DOHH2 (cell line): Measurements from ENCODE around the gene HLCS.

Experiments used
- H3F3A ChIP-seq: fragments of 200-600 bp; sonication (generic), shearing (Covaris generic); 2 replicates; pipeline ENCODE4 v1.6.0; 2016; ENCODE audit warnings: antibody characterized with exemption, mild to moderate bottlenecking; ENCODE audit not compliant: control insufficient read depth, insufficient read depth
- H3K27ac ChIP-seq: fragments of 200-600 bp; sonication (generic); 2 replicates; pipeline ENCODE4 v1.5.1; 2014; ENCODE audit warnings: low read depth, mild to moderate bottlenecking, low read length, moderate library complexity
- H3K27me3 ChIP-seq: fragments of 200-600 bp; sonication (generic); 2 replicates; pipeline ENCODE4 v1.6.1; 2014; ENCODE audit warnings: mild to moderate bottlenecking, low read length, mixed read lengths; ENCODE audit not compliant: control insufficient read depth
- H3K36me3 ChIP-seq: fragments of 200-600 bp; sonication (generic); 2 replicates; pipeline ENCODE4 v1.6.1; 2014; ENCODE audit warnings: mild to moderate bottlenecking, low read length, moderate library complexity, mixed read lengths; ENCODE audit not compliant: control insufficient read depth
- H3K4me1 ChIP-seq: fragments of 200-600 bp; sonication (generic); 2 replicates; pipeline ENCODE4 v1.6.1; 2014; ENCODE audit warnings: mild to moderate bottlenecking, low read length, mixed read lengths; ENCODE audit not compliant: control insufficient read depth
- H3K4me2 ChIP-seq: fragments of 200-600 bp; sonication (generic); 2 replicates; pipeline ENCODE4 v1.6.0; 2014; ENCODE audit warnings: mild to moderate bottlenecking, low read length, moderate library complexity
- H3K4me3 ChIP-seq: fragments of 200-600 bp; sonication (generic); 2 replicates; pipeline ENCODE4 v1.5.1; 2014; ENCODE audit warnings: mild to moderate bottlenecking, low read length, mixed read lengths
- H3K79me2 ChIP-seq: fragments of 200-600 bp; sonication (generic); 2 replicates; pipeline ENCODE4 v1.6.1; 2014; ENCODE audit warnings: mild to moderate bottlenecking, low read length, mixed read lengths; ENCODE audit not compliant: control insufficient read depth
- H3K9me2 ChIP-seq: fragments of 200-600 bp; sonication (generic); replicated peaks from 2 replicates; pipeline ENCODE4 v1.6.1; 2014; ENCODE audit warnings: mild to moderate bottlenecking, low read length, mixed read lengths; ENCODE audit not compliant: control insufficient read depth
- H3K9me3 ChIP-seq: fragments of 200-600 bp; sonication (generic); 2 replicates; pipeline ENCODE4 v1.6.1; 2014; ENCODE audit warnings: antibody characterized with exemption, low read length, mixed read lengths; ENCODE audit not compliant: control insufficient read depth, insufficient read depth
- H4K20me1 ChIP-seq: fragments of 200-600 bp; sonication (generic); 2 replicates; pipeline ENCODE4 v1.6.0; 2014; ENCODE audit warnings: low read depth, mild to moderate bottlenecking, antibody characterized with exemption, low read length, moderate library complexity; ENCODE audit not compliant: control insufficient read depth, insufficient read depth
- EZH2phosphoT487 ChIP-seq: fragments of 200-600 bp; sonication (generic); IDR thresholded peaks from 2 replicates; pipeline ENCODE4 v1.6.1; 2017; ENCODE audit warnings: borderline replicate concordance, mild to moderate bottlenecking, antibody characterized with exemption, low read length, moderate library complexity, mixed read lengths
- TF ChIP-seq, protein P1 (sequence below): fragments of 200-600 bp; sonication (generic); IDR thresholded peaks from one replicate; pipeline ENCODE4 v1.5.1; 2014; ENCODE audit warnings: antibody characterized with exemption, mild to moderate bottlenecking, low read depth, low read length; ENCODE audit not compliant: poor library complexity, severe bottlenecking

The HLCS gene

DNA sequence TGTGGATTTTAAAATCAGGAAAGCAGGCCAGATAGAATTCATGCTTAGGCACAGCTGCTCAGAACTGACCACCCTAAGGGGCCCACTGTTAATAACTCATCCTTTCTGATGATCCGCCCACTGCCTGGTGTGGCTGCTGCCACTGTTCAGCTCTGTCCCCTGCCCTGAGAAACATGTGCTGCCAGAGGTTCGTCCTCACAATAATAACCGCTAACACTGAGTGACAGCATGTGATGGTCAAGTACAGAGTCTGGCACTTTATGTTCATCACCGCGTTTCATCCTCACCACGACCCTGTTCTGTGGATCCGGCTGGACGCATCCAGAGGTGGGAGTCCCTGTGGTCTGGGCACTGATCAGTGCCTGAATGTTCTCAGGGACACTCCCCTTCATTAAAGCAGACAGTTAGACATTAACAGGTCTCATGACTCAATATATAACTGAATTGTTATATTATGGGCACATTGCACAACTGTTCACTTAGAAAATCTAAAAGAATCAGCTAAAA, 159.0 kb downstream of the HLCS start:
- Histone ChIP-seq H3K4me2 (no peak overlapping the region), H3K79me2 (no peaks in the 10 kb centered on the region), H3F3A (no peaks in the 10 kb centered on the region), H3K9me2 (no peaks in the 10 kb centered on the region), H3K9me3 (no peaks in the 10 kb centered on the region), H3K36me3 (no peaks in the 10 kb centered on the region), H4K20me1 (no peaks in the 10 kb centered on the region), H3K4me1 (no peaks in the 10 kb centered on the region), H3K27me3 (no peaks in the 10 kb centered on the region), H3K27ac (no peak overlapping the region), H3K4me3 (no peak overlapping the region)
- TF ChIP-seq, protein P1, sequence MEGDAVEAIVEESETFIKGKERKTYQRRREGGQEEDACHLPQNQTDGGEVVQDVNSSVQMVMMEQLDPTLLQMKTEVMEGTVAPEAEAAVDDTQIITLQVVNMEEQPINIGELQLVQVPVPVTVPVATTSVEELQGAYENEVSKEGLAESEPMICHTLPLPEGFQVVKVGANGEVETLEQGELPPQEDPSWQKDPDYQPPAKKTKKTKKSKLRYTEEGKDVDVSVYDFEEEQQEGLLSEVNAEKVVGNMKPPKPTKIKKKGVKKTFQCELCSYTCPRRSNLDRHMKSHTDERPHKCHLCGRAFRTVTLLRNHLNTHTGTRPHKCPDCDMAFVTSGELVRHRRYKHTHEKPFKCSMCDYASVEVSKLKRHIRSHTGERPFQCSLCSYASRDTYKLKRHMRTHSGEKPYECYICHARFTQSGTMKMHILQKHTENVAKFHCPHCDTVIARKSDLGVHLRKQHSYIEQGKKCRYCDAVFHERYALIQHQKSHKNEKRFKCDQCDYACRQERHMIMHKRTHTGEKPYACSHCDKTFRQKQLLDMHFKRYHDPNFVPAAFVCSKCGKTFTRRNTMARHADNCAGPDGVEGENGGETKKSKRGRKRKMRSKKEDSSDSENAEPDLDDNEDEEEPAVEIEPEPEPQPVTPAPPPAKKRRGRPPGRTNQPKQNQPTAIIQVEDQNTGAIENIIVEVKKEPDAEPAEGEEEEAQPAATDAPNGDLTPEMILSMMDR = no peak
- TF ChIP-seq EZH2phosphoT487 = no peak

GRCh38 chr21:36806103-36806502, 160.4 kb downstream of the HLCS start:
- Histone ChIP-seq H3K9me3 (no peaks in the 10 kb centered on the region), H3K36me3 (no peaks in the 10 kb centered on the region), H3K27me3 (no peaks in the 10 kb centered on the region), H3K9me2 (no peaks in the 10 kb centered on the region), H3K79me2 (no peaks in the 10 kb centered on the region), H4K20me1 (no peaks in the 10 kb centered on the region), H3K4me2 (no peak overlapping the region), H3K27ac (no peak overlapping the region), H3K4me3 (no peak overlapping the region), H3F3A (no peaks in the 10 kb centered on the region), H3K4me1 (no peaks in the 10 kb centered on the region)
- TF ChIP-seq, protein P1 = no peak
- TF ChIP-seq EZH2phosphoT487 = no peak

DNA sequence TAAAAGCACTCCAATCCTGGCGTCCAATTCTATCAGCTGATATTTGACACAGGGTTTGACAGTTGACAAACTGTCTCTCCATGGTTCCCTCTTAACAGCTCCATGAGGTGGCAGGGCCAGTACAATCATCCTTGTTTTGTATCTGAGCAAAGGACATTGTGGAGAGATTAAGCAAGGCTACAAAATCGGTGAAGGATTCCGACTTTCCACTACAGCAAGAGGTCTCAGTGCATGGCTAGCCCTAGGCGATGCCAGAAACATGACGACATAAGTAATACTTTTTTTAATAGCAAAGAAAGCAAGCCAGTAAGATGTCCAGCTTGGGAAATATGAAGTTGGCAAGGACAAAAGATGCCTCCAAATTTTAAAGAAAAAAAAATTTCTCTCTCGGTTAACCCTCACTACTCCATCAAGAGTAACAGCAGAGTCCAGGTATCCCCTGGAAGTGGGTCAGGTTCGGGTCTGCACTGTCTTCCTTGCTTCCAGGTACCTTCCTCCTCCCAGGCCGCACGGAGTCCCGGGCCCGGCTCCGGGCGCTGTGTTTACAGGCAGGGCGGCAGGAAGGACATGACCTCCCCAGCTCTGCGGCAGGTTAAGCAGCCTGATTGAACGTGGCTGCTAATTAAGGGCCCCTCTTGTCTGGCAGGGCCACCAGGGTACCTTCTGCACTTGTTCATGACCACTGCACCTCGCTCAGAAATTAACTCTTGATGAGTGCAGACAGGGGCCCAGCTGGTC, 161.4 kb downstream of the HLCS start:
- Histone ChIP-seq H3K79me2 (no peaks in the 10 kb centered on the region), H3K4me1 (no peaks in the 10 kb centered on the region), H3K27ac (no peak overlapping the region), H3K4me3 (no peak overlapping the region), H3K36me3 (no peaks in the 10 kb centered on the region), H4K20me1 (no peaks in the 10 kb centered on the region), H3F3A (no peaks in the 10 kb centered on the region), H3K27me3 (no peaks in the 10 kb centered on the region), H3K9me2 (no peaks in the 10 kb centered on the region), H3K4me2 (no peak overlapping the region), H3K9me3 (no peaks in the 10 kb centered on the region)
- TF ChIP-seq, protein P1 = no peak
- TF ChIP-seq EZH2phosphoT487 = no peak
